NB4 (cell line): Measurements from ENCODE around the gene KCNQ2.

Experiments
- CTCF ChIP-seq: IDR thresholded peaks from one replicate; pipeline ENCODE4 v1.5.1; 2012; ENCODE audit warnings: low read depth, low read length
- MYC ChIP-seq: IDR thresholded peaks from 2 replicates; pipeline ENCODE4 v1.6.1; 2011; ENCODE audit warnings: low read depth, low read length
- POLR2A ChIP-seq: IDR thresholded peaks from 2 replicates; pipeline ENCODE4 v1.6.1; 2011; ENCODE audit warnings: mild to moderate bottlenecking; ENCODE audit not compliant: insufficient read length; ENCODE audit errors: extremely low read depth

GRCh38 chr20:63377256-63377941 lies 95.1 kb downstream of the KCNQ2 start:
- TF ChIP-seq CTCF (no peak), POLR2A (no peak), MYC (no peak)
